ENCODE data around the gene HUS1B.
A peak's percentile ranks its signal among the peaks of the same experiment; 100 is the strongest.

The HUS1B gene

DNA sequence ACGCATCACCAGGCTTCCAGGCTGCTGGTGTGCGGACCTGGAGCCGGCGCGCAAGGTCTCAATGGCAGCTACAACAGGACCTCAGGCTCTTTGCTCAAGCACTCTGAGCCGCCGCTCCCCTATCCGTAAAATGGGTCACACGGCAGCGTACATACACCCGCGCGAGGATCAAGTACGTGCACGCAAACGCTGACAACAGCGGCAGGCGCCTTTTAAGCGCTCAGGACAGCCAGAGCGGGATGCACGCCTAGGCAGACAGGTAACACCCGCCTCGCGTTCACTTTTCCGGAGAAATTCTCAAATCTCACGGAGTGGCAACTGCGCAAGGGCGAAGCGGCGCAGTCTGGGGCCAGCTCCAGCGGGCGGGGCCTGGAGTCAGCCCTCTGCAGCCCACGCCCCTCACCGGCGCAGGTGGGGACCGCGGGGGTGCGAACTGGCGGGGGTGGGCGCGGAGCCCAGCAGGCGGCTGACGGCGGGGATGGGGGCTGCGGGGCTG is 35.5 kb upstream of the HUS1B start:
- Histone ChIP-seq H2BK120ac (ENCODE audit: low read depth, low read length) (peak overlapping the region; percentile 37), H2BK12ac (ENCODE audit: low read length in 2 of 2) (peak overlapping the region in 1 of 2 experiments; percentile 21), H3K4me1 (ENCODE audit: control insufficient read depth, insufficient read depth, low read depth, low read length) (peaks cover 7% of the 10 kb centered on the region), H3K27ac (ENCODE audit: low read length, poor library complexity, severe bottlenecking) (peak overlapping the region; percentile 57), H3K4me3 (ENCODE audit: insufficient read depth in 1 of 2, low read depth in 1 of 2, low read length in 2 of 2) (peak overlapping the region; percentile 97 to 99), H3K27me3 (ENCODE audit: control insufficient read depth in 1 of 2, insufficient read depth in 1 of 2, low read length in 2 of 2) (no peaks in the 10 kb centered on the region), H4K91ac (ENCODE audit: low read length) (no peak overlapping the region), H2BK15ac (ENCODE audit: low read depth, poor library complexity, severe bottlenecking) (no peak overlapping the region), H4K8ac (ENCODE audit: low read length) (peak overlapping the region; percentile 59), H3K18ac (ENCODE audit: low read depth in 1 of 2, low read length in 2 of 2) (peak overlapping the region; percentile 19 to 97), H2AK5ac (ENCODE audit: low read length, severe bottlenecking) (no peak overlapping the region), H3K9ac (ENCODE audit: low read length) (peak overlapping the region; percentile 88), H3K4ac (ENCODE audit: low read depth in 1 of 2, low read length in 2 of 2) (peak overlapping the region; percentile 13 to 47), H2AFZ (ENCODE audit: low read depth, low read length) (peak overlapping the region; percentile 36), H2BK5ac (ENCODE audit: low read depth, low read length, poor library complexity, severe bottlenecking) (no peak overlapping the region), H3K14ac (ENCODE audit: low read length in 2 of 2) (peak overlapping the region in 1 of 2 experiments; percentile 78), H3K9me3 (ENCODE audit: control insufficient read depth, low read length) (no peaks in the 10 kb centered on the region), H3K79me1 (replicated peaks; ENCODE audit: low read length, poor library complexity, severe bottlenecking) (peaks cover 25% of the 10 kb centered on the region), H3K4me2 (ENCODE audit: low read length, poor library complexity, severe bottlenecking) (peak overlapping the region; percentile 68), H3K23ac (ENCODE audit: low read length in 2 of 2) (peak overlapping the region in 1 of 2 experiments; percentile 75), H3K36me3 (ENCODE audit: control insufficient read depth in 1 of 2, insufficient read depth in 2 of 2, low read depth in 1 of 2, low read length in 2 of 2) (peaks cover 9 to 15% of the 10 kb centered on the region in 2 experiments)
- WGBS, result under 1% methylated on average over 30 of the region's 45 CpGs
- peak; percentile 61 for DNase-seq

DNA sequence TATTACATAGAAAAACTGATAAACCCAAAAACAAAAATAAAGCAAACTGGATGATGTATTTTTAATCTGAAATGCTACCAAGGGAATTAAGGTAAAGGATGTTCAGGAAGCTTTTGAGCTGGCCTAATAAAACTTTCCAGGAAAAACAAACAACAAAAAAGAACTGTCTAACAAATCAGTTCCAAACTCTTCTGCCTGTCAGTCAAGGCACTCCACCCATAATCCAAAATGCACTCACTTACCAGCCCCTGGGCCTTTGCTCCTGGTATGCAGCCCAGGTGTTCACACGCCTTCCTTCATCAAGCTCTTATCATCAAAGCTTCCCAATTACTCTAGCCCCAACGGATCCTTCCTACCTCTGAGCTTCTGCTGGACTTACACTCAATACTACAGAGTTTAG is 32.3 kb upstream of the HUS1B start:
- Histone ChIP-seq H3K14ac (ENCODE audit: low read length in 2 of 2) (no peak overlapping the region), H3K18ac (ENCODE audit: low read depth in 1 of 2, low read length in 2 of 2) (no peak overlapping the region), H3K79me1 (replicated peaks; ENCODE audit: low read length, poor library complexity, severe bottlenecking) (peaks cover 25% of the 10 kb centered on the region), H3K9ac (ENCODE audit: low read length) (no peak overlapping the region), H4K91ac (ENCODE audit: low read length) (no peak overlapping the region), H3K36me3 (ENCODE audit: control insufficient read depth in 1 of 2, insufficient read depth in 2 of 2, low read depth in 1 of 2, low read length in 2 of 2) (peaks cover 9 to 15% of the 10 kb centered on the region in 2 experiments), H3K23ac (ENCODE audit: low read length in 2 of 2) (peak overlapping the region in 1 of 2 experiments; percentile 1), H3K27me3 (ENCODE audit: control insufficient read depth in 1 of 2, insufficient read depth in 1 of 2, low read length in 2 of 2) (no peaks in the 10 kb centered on the region), H3K4me1 (ENCODE audit: control insufficient read depth, insufficient read depth, low read depth, low read length) (peaks cover 9% of the 10 kb centered on the region), H3K4me2 (ENCODE audit: low read length, poor library complexity, severe bottlenecking) (no peak overlapping the region), H2BK5ac (ENCODE audit: low read depth, low read length, poor library complexity, severe bottlenecking) (no peak overlapping the region), H2AFZ (ENCODE audit: low read depth, low read length) (no peak overlapping the region), H4K8ac (ENCODE audit: low read length) (no peak overlapping the region), H2BK120ac (ENCODE audit: low read depth, low read length) (no peak overlapping the region), H3K27ac (ENCODE audit: low read length, poor library complexity, severe bottlenecking) (no peak overlapping the region), H3K9me3 (ENCODE audit: control insufficient read depth, low read length) (no peaks in the 10 kb centered on the region), H2BK15ac (ENCODE audit: low read depth, poor library complexity, severe bottlenecking) (no peak overlapping the region), H2AK5ac (ENCODE audit: low read length, severe bottlenecking) (no peak overlapping the region), H3K4ac (ENCODE audit: low read depth in 1 of 2, low read length in 2 of 2) (no peak overlapping the region), H2BK12ac (ENCODE audit: low read length in 2 of 2) (no peak overlapping the region), H3K4me3 (ENCODE audit: insufficient read depth in 1 of 2, low read depth in 1 of 2, low read length in 2 of 2) (no peak overlapping the region)
- WGBS, result no CpG with 5 or more reads among the region's 2 CpGs
- no peak for DNase-seq

- Histone ChIP-seq H2BK15ac (ENCODE audit: low read depth, poor library complexity, severe bottlenecking) (no peak overlapping the region), H3K4ac (ENCODE audit: low read depth in 1 of 2, low read length in 2 of 2) (no peak overlapping the region), H4K8ac (ENCODE audit: low read length) (no peak overlapping the region), H2BK12ac (ENCODE audit: low read length in 2 of 2) (peak overlapping the region in 1 of 2 experiments; percentile 91), H2AK5ac (ENCODE audit: low read length, severe bottlenecking) (peak overlapping the region; percentile 84), H3K79me1 (replicated peaks; ENCODE audit: low read length, poor library complexity, severe bottlenecking) (peaks cover 16% of the 10 kb centered on the region), H3K27ac (ENCODE audit: low read length, poor library complexity, severe bottlenecking) (no peak overlapping the region), H2AFZ (ENCODE audit: low read depth, low read length) (no peak overlapping the region), H3K36me3 (ENCODE audit: control insufficient read depth in 1 of 2, insufficient read depth in 2 of 2, low read depth in 1 of 2, low read length in 2 of 2) (peaks cover 9 to 15% of the 10 kb centered on the region in 2 experiments), H2BK120ac (ENCODE audit: low read depth, low read length) (no peak overlapping the region), H3K4me2 (ENCODE audit: low read length, poor library complexity, severe bottlenecking) (no peak overlapping the region), H3K9ac (ENCODE audit: low read length) (no peak overlapping the region), H3K27me3 (ENCODE audit: control insufficient read depth in 1 of 2, insufficient read depth in 1 of 2, low read length in 2 of 2) (no peaks in the 10 kb centered on the region), H3K23ac (ENCODE audit: low read length in 2 of 2) (no peak overlapping the region), H3K9me3 (ENCODE audit: control insufficient read depth, low read length) (no peaks in the 10 kb centered on the region), H2BK5ac (ENCODE audit: low read depth, low read length, poor library complexity, severe bottlenecking) (no peak overlapping the region), H3K4me3 (ENCODE audit: insufficient read depth in 1 of 2, low read depth in 1 of 2, low read length in 2 of 2) (no peak overlapping the region), H4K91ac (ENCODE audit: low read length) (no peak overlapping the region), H3K4me1 (ENCODE audit: control insufficient read depth, insufficient read depth, low read depth, low read length) (peaks cover 5% of the 10 kb centered on the region), H3K14ac (ENCODE audit: low read length in 2 of 2) (no peak overlapping the region), H3K18ac (ENCODE audit: low read depth in 1 of 2, low read length in 2 of 2) (no peak overlapping the region)
- peak; percentile 69 for DNase-seq
- 27% methylated on average over 2 of the region's 3 CpGs for WGBS
Observed at GRCh38 chr6:686497-686896, 29.6 kb upstream of the HUS1B start.

GRCh38 chr6:684831-685636 is 28.1 kb upstream of the HUS1B start:
- H3K18ac ChIP-seq (ENCODE audit: low read depth in 1 of 2, low read length in 2 of 2), result peak overlapping the region; percentile 59 to 93
- peaks cover 4 to 13% of the 10 kb centered on the region in 2 experiments for H3K36me3 ChIP-seq (ENCODE audit: control insufficient read depth in 1 of 2, insufficient read depth in 2 of 2, low read depth in 1 of 2, low read length in 2 of 2)
- no peak overlapping the region for H2AFZ ChIP-seq (ENCODE audit: low read depth, low read length)
- peak overlapping the region; percentile 84 for H4K8ac ChIP-seq (ENCODE audit: low read length)
- H3K14ac ChIP-seq (ENCODE audit: low read length in 2 of 2), result no peak overlapping the region
- H2BK5ac ChIP-seq (ENCODE audit: low read depth, low read length, poor library complexity, severe bottlenecking), result peak overlapping the region; percentile 75
- no peak overlapping the region for H3K23ac ChIP-seq (ENCODE audit: low read length in 2 of 2)
- H3K4ac ChIP-seq (ENCODE audit: low read depth in 1 of 2, low read length in 2 of 2), result peak overlapping the region; percentile 64 to 80
- H4K91ac ChIP-seq (ENCODE audit: low read length), result peak overlapping the region; percentile 87
- H2BK12ac ChIP-seq (ENCODE audit: low read length in 2 of 2), result no peak overlapping the region
- H3K79me1 ChIP-seq (replicated peaks; ENCODE audit: low read length, poor library complexity, severe bottlenecking), result peaks cover 16% of the 10 kb centered on the region
- WGBS, result 21% methylated on average over 6 of the region's 6 CpGs
- H2BK120ac ChIP-seq (ENCODE audit: low read depth, low read length), result peak overlapping the region; percentile 71
- H3K9ac ChIP-seq (ENCODE audit: low read length), result peak overlapping the region; percentile 84
- H3K27me3 ChIP-seq (ENCODE audit: control insufficient read depth in 1 of 2, insufficient read depth in 1 of 2, low read length in 2 of 2), result no peaks in the 10 kb centered on the region
- peak overlapping the region; percentile 34 for H3K4me2 ChIP-seq (ENCODE audit: low read length, poor library complexity, severe bottlenecking)
- peak overlapping the region; percentile 93 for H2AK5ac ChIP-seq (ENCODE audit: low read length, severe bottlenecking)
- no peaks in the 10 kb centered on the region for H3K9me3 ChIP-seq (ENCODE audit: control insufficient read depth, low read length)
- no peak overlapping the region for H2BK15ac ChIP-seq (ENCODE audit: low read depth, poor library complexity, severe bottlenecking)
- H3K4me3 ChIP-seq (ENCODE audit: insufficient read depth in 1 of 2, low read depth in 1 of 2, low read length in 2 of 2), result no peak overlapping the region
- H3K27ac ChIP-seq (ENCODE audit: low read length, poor library complexity, severe bottlenecking), result peak overlapping the region; percentile 80
- H3K4me1 ChIP-seq (ENCODE audit: control insufficient read depth, insufficient read depth, low read depth, low read length), result peaks cover 8% of the 10 kb centered on the region
- peak; percentile 76 for DNase-seq
